Keratinocyte (primary cell): Measurements from ENCODE around the gene MIB1.

ENCODE experiments used
- CTCF ChIP-seq, 3 experiments: IDR thresholded peaks in 1 of 3; conservative IDR thresholded peaks in 1 of 3; optimal IDR thresholded peaks in 1 of 3; 2 replicates in 2 of 3; 3 replicates in 1 of 3; pipeline versions ENCODE3 to v1.5.1; 2011; ENCODE audit warnings: low read length in 3 of 3, mild to moderate bottlenecking in 3 of 3, moderate library complexity in 2 of 3, control low read depth in 1 of 3, inconsistent platforms in 1 of 3; ENCODE audit not compliant: insufficient read depth in 2 of 3; ENCODE audit errors: extremely low read depth in 1 of 3
- EZH2 ChIP-seq: IDR thresholded peaks from one replicate; pipeline ENCODE4 v1.6.1; 2012; ENCODE audit warnings: inconsistent platforms, mild to moderate bottlenecking, low read length, moderate library complexity

DNA sequence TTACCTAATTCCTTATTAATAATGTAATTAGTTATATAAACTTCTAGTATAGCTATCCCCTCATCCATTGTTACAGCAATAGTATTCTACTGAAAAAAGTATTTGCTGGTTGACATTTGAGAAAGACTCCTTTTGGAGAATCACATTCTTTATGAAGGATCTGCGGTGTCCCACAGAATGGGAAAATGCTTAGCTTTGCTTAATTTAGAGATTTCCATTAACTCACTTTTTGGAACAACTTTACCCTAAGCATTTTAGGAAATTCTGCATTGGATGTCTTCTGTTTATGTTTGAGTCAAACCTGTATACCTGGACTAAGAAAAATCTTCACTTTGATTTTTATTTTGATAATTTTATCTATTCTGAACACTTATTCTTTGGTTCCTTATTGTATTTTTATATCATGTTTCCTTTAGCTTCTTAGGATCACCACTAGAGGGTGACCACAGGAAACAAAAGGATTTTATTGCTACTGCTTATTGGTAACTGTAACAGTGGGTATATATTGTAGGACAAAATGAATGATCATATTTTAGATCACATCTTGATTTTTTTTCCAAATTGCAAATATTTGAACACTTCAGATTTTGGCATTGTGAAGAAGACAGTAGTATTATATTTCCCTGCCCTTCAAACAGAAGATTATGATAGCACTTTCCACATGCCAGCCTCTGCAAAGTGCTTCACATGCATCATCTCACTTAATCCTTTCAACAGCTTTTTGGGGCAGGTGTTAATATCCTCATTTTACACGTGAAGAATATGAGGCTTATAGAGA, 79.6 kb downstream of the MIB1 start:
- TF ChIP-seq CTCF (optimal IDR thresholded peaks at IDR 0.05 in 1 of 3, IDR thresholded peaks at IDR 0.05 in 1 of 3, conservative IDR thresholded peaks at IDR 0.05 in 1 of 3; ENCODE audit: extremely low read depth in 1 of 3, insufficient read depth in 2 of 3, low read length in 3 of 3) (peak in 1 of 3 experiments; percentile 41), EZH2 (no peak)
